ENCODE data around the gene RAD51B. TPM values are rescaled to one million over a fixed set of nuclear protein-coding genes. Genes with fewer than 3 reads are reported as not detected.

The RAD51B gene
- total and polyA plus RNA-seq, 8 donors = 10.8 to 18.3 (median 14.1) TPM

DNA sequence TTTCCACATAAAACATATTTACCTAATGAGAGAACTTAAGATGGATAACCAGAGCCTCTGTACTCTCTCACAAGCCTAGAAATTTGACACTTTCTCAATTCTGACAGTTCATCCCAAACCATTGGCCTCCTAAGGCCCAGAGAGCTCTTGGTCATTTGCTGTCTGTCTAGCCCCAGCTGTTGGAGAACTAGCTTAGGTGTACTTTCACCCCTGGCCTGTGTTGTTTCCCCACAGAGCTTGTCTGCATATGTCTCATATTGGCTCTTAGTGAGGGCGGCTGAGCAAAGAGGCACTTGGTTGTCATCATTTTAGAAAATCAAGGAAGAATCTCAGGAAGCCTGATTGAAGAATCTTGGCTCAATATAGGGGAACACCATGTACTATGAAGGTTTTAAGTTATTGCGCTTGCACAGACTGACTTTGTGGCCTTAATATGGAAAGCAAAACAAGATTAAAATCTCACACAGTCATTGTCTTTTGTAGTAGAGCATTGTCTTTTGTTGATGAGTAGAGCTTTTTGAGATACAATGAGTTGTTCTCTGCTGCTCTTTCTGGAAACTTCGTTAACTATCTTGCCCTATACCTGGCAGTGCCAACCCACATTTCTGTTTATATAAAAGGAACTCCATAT lies 324.6 kb downstream of the RAD51B start:
- Histone ChIP-seq H3K27ac (peak overlapping the region; percentile 75 to 81), H3K4me3 (no peak overlapping the region), H3K4me1 (peaks cover 28 to 43% of the 10 kb centered on the region in 2 donors), H3K27me3 (no peaks in the 10 kb centered on the region), H3K36me3 (no peaks in the 10 kb centered on the region), H3K9me3 (peaks cover 0 to 10% of the 10 kb centered on the region in 2 donors)
- peak; percentile 3 for ATAC-seq
- DNase-seq = no peak
- TF ChIP-seq, protein P1, sequence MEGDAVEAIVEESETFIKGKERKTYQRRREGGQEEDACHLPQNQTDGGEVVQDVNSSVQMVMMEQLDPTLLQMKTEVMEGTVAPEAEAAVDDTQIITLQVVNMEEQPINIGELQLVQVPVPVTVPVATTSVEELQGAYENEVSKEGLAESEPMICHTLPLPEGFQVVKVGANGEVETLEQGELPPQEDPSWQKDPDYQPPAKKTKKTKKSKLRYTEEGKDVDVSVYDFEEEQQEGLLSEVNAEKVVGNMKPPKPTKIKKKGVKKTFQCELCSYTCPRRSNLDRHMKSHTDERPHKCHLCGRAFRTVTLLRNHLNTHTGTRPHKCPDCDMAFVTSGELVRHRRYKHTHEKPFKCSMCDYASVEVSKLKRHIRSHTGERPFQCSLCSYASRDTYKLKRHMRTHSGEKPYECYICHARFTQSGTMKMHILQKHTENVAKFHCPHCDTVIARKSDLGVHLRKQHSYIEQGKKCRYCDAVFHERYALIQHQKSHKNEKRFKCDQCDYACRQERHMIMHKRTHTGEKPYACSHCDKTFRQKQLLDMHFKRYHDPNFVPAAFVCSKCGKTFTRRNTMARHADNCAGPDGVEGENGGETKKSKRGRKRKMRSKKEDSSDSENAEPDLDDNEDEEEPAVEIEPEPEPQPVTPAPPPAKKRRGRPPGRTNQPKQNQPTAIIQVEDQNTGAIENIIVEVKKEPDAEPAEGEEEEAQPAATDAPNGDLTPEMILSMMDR (IDR thresholded peaks at IDR 0.05) = no peak
- intact Hi-C loops (cut with DNase I) = no loop called here

DNA sequence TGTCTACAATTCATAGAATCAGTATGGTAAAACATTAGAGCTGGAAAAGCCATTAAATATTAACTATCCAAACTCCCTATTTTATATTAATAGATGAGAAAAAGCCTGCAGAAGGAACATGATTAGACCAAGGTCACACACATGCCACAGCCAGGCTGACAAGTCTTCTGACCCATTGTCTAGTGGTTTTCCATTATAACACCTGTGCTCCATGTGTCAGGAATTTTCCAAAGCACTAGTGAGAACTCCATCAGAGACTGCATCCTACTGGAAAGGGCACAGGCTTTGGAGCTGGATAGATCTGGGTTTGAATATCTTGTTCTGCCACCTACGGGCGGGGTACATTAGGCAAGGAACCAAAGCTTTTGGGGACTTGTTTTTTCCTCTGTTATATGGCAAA lies 325.5 kb downstream of the RAD51B start:
- ATAC-seq (no peak), DNase-seq (no peak)
- Histone ChIP-seq H3K4me1 (peaks cover 20 to 40% of the 10 kb centered on the region in 2 donors), H3K36me3 (no peaks in the 10 kb centered on the region), H3K9me3 (peaks cover 0 to 10% of the 10 kb centered on the region in 2 donors), H3K4me3 (no peak overlapping the region), H3K27ac (peak overlapping the region; percentile 75 to 81), H3K27me3 (no peaks in the 10 kb centered on the region)
- TF ChIP-seq, protein P1 (IDR thresholded peaks at IDR 0.05) = no peak
- intact Hi-C loops (cut with DNase I) = no loop called here

DNA sequence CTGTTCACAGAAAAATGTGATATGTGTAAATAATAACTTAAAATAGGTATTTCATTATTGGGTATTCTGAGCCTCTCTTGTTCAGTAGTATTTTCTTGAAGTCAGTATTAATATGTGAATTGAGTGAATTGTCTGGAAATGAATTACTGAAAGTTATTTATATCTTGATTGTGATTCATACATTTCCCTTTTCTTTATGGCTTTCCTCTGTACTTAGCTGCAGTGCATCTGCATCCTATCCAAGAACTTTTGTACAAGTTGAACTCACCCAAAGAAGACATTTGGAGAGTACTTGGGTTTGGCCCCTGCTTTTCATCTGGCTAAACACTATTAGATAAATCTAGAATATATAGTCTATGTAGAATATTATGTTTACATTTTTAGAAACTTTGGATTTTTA lies 326.0 kb downstream of the RAD51B start:
- intact Hi-C loops (cut with DNase I) = no loop called here
- Histone ChIP-seq H3K27me3 (no peaks in the 10 kb centered on the region), H3K27ac (peak overlapping the region; percentile 75 to 81), H3K4me1 (peaks cover 14 to 40% of the 10 kb centered on the region in 2 donors), H3K9me3 (peaks cover 0 to 12% of the 10 kb centered on the region in 2 donors), H3K36me3 (no peaks in the 10 kb centered on the region), H3K4me3 (no peak overlapping the region)
- DNase-seq (no peak), ATAC-seq (no peak)
- TF ChIP-seq, protein P1 (IDR thresholded peaks at IDR 0.05) = no peak

DNA sequence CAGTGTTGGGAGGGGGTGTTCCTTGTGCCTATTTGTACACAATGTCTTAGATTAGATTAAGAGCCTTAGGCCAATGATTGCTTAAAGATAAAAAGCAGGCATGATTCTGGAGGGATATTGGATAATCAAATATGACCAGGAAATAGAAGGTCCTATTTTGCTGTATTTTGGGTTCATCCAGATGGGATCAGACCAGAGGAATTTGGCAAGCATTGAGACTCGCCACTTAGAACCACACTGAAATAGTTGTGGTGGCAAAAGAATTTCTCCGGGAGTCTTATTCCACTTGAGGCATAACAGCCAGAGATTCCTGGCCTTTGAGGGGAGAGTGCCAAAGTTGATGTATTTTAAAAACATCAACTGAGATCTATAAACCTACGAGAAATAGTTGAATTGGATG lies 327.2 kb downstream of the RAD51B start:
- H3K27ac ChIP-seq = peak overlapping the region; percentile 61 to 81
- DNase-seq (no peak), ATAC-seq (peak; percentile 81)
- H3K4me3 ChIP-seq = no peak overlapping the region
- no peaks in the 10 kb centered on the region for H3K27me3 ChIP-seq
- intact Hi-C loops (cut with DNase I) = no loop called here
- H3K4me1 ChIP-seq = peaks cover 12 to 38% of the 10 kb centered on the region in 2 donors
- H3K9me3 ChIP-seq = peaks cover 0 to 20% of the 10 kb centered on the region in 2 donors
- no peaks in the 10 kb centered on the region for H3K36me3 ChIP-seq
- TF ChIP-seq, protein P1 (IDR thresholded peaks at IDR 0.05) = no peak

DNA sequence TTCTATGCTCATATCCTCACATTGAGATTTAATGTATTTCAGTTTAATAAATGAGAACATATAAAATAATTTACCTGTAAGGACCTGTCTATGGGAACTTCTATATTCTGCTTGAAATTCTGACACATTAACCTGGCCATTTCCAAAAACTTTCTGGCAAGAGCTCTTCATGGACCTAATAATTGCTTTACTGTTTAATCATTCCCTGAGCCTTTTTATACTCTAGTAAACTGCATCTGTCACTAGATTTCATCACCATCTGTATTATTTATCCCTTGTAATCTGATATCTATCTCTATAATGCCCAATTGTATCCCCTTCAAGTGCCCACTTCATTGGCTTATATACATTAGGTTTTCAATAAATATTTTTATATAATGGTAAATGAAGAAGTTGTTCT lies 327.7 kb downstream of the RAD51B start:
- Histone ChIP-seq H3K27ac (peak overlapping the region; percentile 61 to 81), H3K27me3 (no peaks in the 10 kb centered on the region), H3K9me3 (peaks cover 0 to 20% of the 10 kb centered on the region in 2 donors), H3K36me3 (no peaks in the 10 kb centered on the region), H3K4me1 (peaks cover 12 to 37% of the 10 kb centered on the region in 2 donors), H3K4me3 (no peak overlapping the region)
- peak; percentile 37 for ATAC-seq
- intact Hi-C loops (cut with DNase I) = no loop called here
- TF ChIP-seq, protein P1 (IDR thresholded peaks at IDR 0.05) = no peak
- DNase-seq = no peak

Data from left lung (tissue), 10 donors.